DMS53 (cell line): ENCODE measurements around the gene CCDC88B.

Experiments
- DNase-seq: peaks from one replicate; lab custom pipeline; 2025; lab: John Stamatoyannopoulos, UW

CCDC88B gene, protein sequence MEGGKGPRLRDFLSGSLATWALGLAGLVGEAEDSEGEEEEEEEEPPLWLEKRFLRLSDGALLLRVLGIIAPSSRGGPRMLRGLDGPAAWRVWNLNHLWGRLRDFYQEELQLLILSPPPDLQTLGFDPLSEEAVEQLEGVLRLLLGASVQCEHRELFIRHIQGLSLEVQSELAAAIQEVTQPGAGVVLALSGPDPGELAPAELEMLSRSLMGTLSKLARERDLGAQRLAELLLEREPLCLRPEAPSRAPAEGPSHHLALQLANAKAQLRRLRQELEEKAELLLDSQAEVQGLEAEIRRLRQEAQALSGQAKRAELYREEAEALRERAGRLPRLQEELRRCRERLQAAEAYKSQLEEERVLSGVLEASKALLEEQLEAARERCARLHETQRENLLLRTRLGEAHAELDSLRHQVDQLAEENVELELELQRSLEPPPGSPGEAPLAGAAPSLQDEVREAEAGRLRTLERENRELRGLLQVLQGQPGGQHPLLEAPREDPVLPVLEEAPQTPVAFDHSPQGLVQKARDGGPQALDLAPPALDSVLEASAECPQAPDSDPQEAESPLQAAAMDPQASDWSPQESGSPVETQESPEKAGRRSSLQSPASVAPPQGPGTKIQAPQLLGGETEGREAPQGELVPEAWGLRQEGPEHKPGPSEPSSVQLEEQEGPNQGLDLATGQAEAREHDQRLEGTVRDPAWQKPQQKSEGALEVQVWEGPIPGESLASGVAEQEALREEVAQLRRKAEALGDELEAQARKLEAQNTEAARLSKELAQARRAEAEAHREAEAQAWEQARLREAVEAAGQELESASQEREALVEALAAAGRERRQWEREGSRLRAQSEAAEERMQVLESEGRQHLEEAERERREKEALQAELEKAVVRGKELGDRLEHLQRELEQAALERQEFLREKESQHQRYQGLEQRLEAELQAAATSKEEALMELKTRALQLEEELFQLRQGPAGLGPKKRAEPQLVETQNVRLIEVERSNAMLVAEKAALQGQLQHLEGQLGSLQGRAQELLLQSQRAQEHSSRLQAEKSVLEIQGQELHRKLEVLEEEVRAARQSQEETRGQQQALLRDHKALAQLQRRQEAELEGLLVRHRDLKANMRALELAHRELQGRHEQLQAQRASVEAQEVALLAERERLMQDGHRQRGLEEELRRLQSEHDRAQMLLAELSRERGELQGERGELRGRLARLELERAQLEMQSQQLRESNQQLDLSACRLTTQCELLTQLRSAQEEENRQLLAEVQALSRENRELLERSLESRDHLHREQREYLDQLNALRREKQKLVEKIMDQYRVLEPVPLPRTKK (N-terminal part only)

DNA sequence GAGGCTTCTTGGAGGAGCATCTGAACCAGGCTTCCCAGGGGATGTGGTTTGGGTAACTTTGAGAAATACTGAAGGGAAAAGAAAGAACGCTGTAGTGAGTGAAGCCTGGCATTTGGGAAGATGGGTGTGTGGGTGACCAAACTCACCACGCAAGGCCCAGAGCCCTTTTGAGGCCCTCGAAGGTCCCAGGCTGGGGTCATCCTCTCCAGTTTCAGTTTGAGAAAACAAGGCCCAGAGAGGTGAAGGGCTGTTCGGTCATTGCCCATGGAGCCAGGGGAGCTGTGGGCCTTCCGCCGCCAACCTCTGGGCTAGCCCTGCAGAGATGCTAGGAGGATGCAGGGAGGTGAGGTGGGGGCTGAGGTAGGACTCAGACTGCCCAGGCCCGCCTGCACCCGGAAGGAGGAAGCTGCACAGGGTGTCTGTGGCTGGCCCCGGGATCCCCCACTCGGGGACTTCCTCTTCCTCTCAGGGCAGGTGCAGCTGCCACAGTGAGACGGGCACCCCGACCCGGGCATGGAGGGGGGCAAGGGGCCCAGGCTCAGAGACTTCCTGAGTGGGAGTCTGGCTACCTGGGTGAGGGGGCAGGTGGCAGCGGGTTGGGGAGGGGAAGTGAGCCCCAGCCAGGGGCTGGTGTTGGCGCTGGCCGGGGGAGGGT lies at the start of gene CCDC88B:
Gene CCDC88B, plus strand, starts transcription at position 451 of the 655 bp plus-strand sequence. Its CDS starts 63 bp downstream, at position 514.
- DNase-seq = no peak

DNA sequence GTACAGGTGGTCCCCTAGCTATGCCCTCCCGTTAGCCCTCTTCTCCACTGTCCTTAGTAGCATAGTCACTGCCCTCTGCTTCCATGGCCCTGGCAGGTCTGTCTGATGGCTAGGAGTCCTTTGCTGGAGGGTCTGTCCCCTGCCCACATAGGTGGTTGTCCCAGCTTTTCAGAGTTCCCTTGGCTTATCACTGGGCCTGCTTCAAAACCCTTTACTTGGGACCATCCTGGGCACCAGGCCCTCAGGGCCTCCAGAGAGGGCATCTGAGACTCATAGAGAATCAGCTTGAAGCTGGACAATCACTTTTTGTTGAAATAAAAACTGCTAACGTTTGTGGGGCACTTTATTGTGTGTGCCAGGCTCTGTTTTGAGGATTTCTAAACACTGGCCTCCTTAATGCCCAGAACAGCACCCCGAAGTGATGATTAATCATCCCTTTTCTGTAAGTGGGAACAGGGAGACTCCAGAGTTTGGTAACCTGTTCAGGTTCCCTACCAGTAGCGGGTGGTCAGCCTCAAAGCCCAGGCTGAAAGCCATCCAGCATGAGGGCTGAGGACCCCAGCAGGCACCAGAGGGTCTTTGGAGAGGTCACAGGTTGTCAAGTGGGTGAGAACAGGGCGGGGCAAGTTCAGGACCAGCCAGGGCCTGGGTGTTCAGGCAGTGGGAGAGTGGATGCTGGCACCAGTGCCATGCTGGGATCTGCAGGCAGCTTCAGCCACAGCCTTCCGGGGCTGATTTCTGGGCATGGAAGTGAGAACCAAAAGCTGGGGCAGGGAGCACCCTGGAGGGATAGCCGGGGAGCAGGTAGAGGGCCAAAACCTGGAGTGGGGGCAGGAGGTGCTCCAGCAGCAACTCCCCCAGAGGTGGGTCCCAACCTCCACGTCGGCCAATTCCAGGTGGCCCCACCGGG lies 49.4 kb upstream of the CCDC88B start:
- DNase-seq = no peak

DNA sequence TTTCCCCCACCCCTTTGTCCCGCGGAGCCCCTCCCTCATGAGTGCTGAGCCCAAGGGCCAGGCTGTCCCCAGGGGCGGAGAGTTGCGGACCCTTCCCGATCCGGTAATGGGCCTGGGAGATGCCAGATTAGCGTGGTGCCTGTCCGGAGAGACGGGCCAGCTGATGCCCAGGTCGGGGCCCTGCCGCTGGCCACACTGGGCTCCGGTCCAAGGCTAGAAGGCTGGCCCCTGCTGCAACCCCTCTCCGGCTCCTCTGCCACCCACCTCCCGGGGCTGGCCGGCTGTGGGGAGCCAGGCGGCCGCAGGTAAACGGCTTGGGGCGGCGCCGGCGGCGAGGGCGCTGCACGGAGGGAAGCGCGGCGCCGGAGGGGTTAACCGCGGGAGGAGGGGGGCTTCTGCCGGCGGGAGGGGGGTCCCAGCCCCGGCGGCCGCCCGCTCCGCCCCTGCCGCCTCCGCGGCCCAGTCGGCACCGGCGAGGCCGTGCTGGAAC lies 48.7 kb upstream of the CCDC88B start, which contains the start of gene KCNK4:
Gene KCNK4, plus strand, starts transcription at position 41 of the 490 bp plus-strand sequence. CDS start 1,717 bp downstream, outside the sequence.
- no peak for DNase-seq

DNA sequence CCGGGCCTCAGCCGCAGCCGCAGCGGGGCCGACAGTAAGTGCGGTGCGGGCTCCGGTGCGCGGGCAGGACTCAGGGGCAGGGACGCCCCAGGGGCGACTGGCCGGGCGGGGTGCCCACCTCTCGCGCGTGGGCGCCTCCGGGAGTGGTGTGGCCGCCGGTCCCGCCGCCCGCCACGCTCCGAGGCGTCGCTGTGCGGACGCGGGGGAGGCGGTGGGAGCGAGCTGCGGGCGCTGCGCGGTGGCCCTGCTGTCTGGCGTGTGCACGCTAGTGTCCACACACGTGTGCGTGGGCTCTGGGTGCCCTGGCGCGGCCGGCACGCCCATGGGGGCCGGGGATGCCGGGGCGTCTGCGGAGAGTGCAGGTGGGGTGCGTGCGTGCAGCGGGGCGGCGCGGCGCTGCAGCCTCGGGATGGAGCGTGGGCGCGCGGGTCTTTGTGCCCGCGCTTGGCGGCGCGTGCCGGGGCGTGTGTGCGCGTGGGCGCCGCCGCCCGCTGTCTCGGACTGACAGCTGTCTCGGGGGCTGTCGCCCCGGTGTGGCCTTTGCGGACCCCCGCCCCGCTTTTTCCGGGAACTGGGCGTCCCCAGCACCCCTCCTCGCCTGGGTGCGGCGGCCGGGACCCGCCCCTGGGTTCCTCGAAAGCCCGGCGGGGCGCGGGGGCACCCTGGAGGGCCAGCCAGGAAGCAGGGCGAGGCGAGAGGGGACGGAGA lies 48.1 kb upstream of the CCDC88B start:
- no peak for DNase-seq

DNA sequence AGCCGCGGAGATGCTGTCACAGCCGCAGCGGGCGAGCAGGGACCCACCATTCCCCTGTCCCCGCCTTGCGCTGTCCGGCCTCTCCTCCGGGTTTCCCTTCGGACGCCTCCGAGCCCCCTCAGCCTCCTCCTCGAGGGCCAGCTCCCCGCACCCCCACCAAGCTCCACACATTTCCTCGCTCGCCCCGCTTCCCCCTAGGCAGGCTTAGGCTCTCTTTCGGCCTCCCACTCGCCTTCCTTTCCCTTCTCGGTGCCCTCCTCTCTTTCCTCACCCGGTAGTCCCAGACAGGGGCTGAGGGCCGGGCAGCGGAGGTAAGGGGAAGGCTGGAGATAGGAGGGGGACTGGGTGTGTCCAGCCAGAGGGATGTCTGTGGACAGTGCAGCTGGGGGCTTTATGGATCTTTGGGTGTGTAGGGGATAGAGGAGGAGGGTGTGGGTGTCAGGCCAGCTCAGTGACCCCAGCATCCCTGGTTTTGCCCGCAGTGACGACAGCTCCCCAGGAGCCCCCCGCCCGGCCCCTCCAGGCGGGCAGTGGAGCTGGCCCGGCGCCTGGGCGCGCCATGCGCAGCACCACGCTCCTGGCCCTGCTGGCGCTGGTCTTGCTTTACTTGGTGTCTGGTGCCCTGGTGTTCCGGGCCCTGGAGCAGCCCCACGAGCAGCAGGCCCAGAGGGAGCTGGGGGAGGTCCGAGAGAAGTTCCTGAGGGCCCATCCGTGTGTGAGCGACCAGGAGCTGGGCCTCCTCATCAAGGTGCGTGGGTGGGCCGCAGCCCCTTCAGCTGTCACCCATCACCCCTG lies 47.3 kb upstream of the CCDC88B start:
- no peak for DNase-seq

DNA sequence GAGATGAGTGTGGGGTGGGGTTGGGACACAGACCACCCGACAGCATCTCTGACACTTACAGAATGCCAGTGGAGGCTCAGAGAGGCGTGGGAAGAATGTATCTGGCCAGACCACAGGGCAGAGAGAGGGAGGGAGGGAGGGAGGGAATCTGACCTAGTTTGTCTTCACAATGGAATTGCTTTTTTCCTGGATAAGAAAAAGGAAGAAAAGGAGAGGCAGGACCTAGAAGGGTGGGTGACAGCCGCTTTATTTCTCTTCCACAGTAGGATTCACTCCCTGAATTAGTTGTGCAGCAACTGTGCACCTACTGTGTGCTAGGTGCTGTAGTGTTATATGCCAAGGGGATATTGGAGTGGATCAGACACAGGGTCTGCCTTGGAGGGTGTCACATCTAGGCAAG lies 45.2 kb upstream of the CCDC88B start:
- no peak for DNase-seq

DNA sequence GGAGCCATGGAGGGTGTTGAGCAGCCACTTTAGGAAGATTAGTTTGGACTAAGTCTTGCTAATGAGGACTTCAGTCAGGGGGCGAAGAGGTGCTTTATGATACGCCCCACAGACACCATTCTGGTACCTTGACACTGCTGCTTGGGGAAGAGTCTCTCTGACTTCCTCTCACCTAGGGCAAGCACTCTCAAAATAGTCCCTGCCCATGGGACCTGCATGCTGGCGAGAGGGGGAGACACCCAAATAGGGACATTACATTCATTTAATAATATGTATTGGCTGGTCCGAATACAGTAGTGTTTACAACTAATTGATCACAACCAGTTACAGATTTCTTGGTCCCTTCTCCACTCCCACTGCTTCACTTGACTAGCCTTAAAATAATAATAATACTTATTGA lies 44.2 kb upstream of the CCDC88B start:
- DNase-seq = no peak

DNA sequence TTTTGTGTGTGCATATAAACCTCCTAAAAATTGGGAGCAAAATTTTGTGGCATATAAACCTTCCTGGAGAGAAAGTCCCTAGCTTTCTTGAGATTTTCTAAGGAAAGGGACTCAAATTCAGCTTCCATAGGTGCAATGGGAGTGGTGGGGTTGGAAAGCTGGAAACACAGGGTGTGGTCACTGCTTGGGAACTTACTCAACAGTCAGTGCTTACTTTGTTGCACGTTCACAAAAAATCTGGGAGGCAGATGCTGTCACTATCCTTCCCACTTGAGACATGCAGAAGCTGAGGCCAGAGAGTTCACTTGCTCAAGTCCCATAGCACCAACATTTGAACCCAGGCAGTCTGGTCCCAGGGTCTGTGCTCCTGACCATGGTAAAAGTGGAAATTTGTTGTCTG lies 43.8 kb upstream of the CCDC88B start:
- no peak for DNase-seq

DNA sequence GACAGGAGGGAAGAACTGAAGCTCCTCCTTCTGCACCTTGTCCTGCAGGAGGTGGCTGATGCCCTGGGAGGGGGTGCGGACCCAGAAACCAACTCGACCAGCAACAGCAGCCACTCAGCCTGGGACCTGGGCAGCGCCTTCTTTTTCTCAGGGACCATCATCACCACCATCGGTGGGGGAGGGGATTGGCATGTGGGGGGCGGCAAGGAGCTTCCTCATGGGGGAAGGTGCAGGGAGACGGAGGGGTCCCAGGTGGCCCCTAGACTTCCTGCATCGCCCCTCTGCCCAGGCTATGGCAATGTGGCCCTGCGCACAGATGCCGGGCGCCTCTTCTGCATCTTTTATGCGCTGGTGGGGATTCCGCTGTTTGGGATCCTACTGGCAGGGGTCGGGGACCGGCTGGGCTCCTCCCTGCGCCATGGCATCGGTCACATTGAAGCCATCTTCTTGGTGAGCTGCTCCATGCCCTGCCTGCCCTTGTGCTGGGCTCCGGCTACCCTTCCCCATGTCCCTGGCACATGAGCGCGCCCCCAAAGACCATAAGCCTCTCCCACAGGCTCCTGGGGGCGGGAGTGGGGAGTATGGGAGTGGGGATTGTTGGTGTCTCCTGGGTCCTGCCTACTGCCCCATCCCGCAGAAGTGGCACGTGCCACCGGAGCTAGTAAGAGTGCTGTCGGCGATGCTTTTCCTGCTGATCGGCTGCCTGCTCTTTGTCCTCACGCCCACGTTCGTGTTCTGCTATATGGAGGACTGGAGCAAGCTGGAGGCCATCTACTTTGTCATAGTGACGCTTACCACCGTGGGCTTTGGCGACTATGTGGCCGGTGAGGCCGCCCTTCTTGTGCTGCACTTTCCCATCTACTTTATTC lies 42.9 kb upstream of the CCDC88B start:
- DNase-seq = no peak

DNA sequence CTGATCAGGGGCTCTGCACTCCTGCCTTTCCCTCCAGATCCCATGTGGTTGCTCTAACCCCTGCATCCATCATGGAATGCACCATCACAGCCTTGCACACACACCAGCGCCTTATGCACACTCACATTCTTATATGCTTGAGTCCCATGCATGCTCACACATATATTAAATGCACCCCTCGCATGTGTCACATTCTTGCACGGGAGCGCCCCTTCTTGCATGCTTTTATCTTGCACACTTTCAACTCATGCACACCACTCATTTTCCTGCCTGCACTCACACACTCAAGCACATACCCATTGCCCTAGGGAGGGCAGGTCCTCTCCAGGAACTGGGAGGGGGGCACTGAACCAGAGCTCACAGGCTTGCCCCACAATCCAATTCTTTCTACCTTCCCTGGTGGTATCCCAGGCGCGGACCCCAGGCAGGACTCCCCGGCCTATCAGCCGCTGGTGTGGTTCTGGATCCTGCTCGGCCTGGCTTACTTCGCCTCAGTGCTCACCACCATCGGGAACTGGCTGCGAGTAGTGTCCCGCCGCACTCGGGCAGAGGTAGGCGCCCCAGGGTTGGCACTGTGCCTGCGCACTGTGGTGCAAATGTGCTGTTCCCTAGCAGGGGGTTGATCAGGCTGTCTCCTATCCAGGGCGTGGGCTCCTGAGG lies 42.2 kb upstream of the CCDC88B start:
- DNase-seq = no peak

DNA sequence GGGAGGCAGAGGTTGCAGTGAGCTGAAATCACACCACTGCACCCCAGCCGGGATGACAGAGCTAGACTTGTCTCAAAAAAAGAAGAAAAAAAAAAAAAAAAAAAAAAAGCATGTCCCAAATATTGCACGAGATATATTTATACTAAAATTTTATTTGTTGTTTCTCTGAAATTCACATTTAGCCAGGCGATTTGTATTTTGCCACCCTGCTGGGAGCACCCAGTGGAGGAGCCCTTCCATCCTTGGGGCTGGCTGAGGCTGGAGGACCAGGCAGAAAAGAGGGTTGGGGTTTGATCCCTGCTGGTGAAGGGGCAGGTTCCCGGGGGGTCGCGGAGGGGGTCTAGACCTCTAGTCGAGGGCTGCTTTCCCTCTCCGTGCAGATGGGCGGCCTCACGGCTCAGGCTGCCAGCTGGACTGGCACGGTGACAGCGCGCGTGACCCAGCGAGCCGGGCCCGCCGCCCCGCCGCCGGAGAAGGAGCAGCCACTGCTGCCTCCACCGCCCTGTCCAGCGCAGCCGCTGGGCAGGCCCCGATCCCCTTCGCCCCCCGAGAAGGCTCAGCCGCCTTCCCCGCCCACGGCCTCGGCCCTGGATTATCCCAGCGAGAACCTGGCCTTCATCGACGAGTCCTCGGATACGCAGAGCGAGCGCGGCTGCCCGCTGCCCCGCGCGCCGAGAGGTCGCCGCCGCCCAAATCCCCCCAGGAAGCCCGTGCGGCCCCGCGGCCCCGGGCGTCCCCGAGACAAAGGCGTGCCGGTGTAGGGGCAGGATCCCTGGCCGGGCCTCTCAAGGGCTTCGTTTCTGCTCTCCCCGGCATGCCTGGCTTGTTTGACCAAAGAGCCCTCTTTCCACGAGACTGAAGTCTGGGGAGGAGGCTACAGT lies 40.8 kb upstream of the CCDC88B start:
- peak; percentile 54 for DNase-seq

DNA sequence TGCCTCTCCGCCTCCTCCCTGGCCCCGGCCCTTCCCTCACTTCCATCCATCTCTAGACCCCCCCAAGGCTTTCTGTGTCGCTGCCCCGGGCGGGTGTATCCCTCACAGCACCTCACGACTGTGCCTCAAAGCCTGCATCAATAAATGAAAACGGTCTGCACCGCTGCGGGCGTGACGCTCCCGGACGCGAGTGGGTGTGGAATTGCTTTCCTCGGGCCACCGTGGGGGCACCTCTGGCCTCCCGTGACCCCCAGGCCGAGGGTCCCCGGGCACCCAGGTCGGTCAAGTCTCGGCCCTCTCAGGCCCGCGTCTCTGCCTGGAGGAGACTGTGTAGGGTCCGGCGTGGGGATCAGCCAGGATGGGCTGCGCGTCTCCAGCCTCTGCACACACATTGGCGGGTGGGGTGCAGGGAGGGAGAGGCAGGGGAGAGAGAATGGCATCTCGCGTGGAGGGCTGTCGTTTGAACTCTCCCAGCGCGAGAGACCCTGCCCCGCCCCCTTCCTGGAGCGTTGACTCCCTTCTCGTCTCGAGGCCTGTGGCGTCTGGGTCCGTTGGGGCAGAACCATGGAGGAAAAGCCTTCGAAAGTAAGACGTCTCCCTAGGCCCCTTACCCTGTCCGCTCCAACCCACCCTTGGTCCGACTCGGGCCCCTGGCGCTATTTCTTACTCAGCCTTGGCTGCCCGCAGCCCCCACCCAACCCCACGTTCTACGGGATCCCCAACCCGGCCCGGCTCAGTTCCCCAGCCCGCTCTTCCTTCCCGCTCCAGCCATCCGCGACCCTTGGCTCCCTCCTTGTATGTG lies 40.0 kb upstream of the CCDC88B start, which contains the start of gene CATSPERZ:
Gene CATSPERZ, plus strand, starts transcription at position 512 of the 802 bp plus-strand sequence. Its CDS starts 53 bp downstream, at position 565.
- peak; percentile 49 for DNase-seq

DNA sequence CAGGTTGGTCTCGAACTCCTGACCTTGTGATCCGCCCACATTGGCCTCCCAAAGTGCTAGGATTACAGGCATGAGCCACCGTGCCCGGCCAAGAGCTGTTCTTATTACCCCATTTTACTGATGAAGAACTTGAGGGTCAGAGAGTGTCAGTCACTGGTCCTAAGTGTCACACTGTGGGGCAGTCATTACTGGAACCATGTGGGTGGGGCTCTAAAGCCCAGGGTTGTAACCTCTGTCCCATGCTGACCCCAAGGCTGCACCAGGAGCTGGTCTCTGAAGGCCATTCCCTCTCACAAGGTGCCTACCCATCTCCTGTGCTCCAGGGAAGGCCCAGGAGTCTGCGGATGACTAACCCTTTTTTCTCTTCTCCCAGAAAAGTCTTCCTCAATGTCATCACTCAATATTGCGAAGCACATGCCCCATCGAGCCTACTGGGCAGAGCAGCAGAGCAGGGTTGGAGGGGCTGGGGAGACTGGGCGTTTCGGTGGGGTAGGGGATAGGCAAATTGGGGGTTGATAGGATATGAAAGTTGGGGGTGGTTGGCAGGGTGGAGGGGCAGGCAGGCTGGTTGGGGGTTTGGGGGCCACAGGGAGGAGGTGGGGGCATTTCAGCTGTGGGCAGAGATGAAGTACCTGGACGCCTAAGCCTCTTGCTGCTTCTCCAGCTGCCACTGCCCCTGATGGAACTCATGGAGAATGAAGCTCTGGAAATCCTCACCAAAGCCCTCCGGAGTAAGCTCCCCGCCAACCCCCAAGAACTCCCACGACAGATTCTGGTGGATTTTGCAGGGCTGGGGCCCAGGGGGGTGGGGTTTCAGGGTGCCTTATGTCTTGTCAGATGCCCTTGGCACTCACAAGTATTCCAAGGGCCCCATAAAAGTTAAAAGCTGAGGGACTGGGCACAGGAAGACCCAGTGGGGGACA lies 36.6 kb upstream of the CCDC88B start:
- no peak for DNase-seq

DNA sequence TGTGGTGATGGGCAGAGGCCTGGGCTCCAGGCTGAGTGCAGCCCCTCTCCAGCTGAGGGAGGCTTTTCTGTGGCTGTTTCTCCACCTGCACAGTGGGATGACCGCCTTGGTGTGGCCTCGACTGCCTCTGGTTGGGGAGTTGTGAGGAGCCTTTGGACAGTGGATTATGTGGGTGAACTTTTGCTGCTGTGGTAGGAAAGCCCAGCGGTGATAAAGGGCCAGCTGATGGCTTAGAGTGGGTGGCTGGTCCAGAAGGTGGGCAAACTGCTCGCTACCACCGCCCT lies 36.0 kb upstream of the CCDC88B start:
- no peak for DNase-seq
